Measurements from ENCODE around the gene CASQ2.

Gene CASQ2

GRCh38 chr1:115690972-115691371 is 77.5 kb downstream of the CASQ2 start:
- DNase-seq, result no peak

GRCh38 chr1:115687744-115688143 is 80.8 kb downstream of the CASQ2 start:
- no peak for DNase-seq

GRCh38 chr1:115685029-115685705 is 83.3 kb downstream of the CASQ2 start:
- DNase-seq, result no peak

GRCh38 chr1:115682792-115683191 is 85.7 kb downstream of the CASQ2 start:
- no peak for DNase-seq

- no peak for DNase-seq
Observed at GRCh38 chr1:115680730-115681111, 87.8 kb downstream of the CASQ2 start.

- DNase-seq, result peak in 1 of 4 experiments; percentile 7
Observed at GRCh38 chr1:115679141-115679611, 89.3 kb downstream of the CASQ2 start.

GRCh38 chr1:115678141-115678540 is 90.4 kb downstream of the CASQ2 start:
- DNase-seq, result no peak

GRCh38 chr1:115677565-115677964 is 90.9 kb downstream of the CASQ2 start:
- DNase-seq, result no peak

- no peak for DNase-seq
Observed at GRCh38 chr1:115677182-115677555, 91.3 kb downstream of the CASQ2 start.

- DNase-seq, result no peak
Observed at GRCh38 chr1:115676498-115677181, 91.9 kb downstream of the CASQ2 start.

GRCh38 chr1:115672224-115673009 is 96.1 kb downstream of the CASQ2 start:
- no peak for DNase-seq

- DNase-seq, result no peak
Observed at GRCh38 chr1:115671176-115671934, 97.2 kb downstream of the CASQ2 start.

- DNase-seq, result no peak
Observed at GRCh38 chr1:115670476-115671175, 97.9 kb downstream of the CASQ2 start.

- no peak for DNase-seq
Observed at GRCh38 chr1:115669886-115670285, 98.6 kb downstream of the CASQ2 start.

- no peak for DNase-seq
Observed at GRCh38 chr1:115669002-115669673, 99.4 kb downstream of the CASQ2 start.

GRCh38 chr1:115668579-115668978 is 99.9 kb downstream of the CASQ2 start:
- DNase-seq, result peak in 3 of 4 experiments; percentile 6 to 22 (median 10)

GRCh38 chr1:115666702-115667101 is 101.8 kb downstream of the CASQ2 start:
- no peak for DNase-seq

GRCh38 chr1:115666206-115666605 is 102.3 kb downstream of the CASQ2 start:
- DNase-seq, result no peak

GRCh38 chr1:115665319-115666096 is 103.0 kb downstream of the CASQ2 start:
- DNase-seq, result no peak

GRCh38 chr1:115661157-115661556 is 107.4 kb downstream of the CASQ2 start:
- DNase-seq, result no peak

GRCh38 chr1:115660151-115660550 is 108.4 kb downstream of the CASQ2 start:
- no peak for DNase-seq
